GM18505 (cell line): ENCODE data around the gene ADAMTSL5.
"Not testable (repeated sequence)": the region's sequence is repeated elsewhere in the genome, so short reads cannot be mapped to it uniquely, and the experiment has no call there.

Experiments used
- ATAC-seq: cut with Tn5 transposase; IDR thresholded peaks from one replicate; pipeline ENCODE4 v1.9.1; 2021; ENCODE audit not compliant: unreplicated experiment
- POLR2A ChIP-seq: IDR thresholded peaks from 4 replicates; pipeline ENCODE4 v1.6.1; 2011; ENCODE audit warnings: borderline replicate concordance; ENCODE audit not compliant: insufficient read depth, insufficient read length; ENCODE audit errors: extremely low read depth

ADAMTSL5 gene, protein sequence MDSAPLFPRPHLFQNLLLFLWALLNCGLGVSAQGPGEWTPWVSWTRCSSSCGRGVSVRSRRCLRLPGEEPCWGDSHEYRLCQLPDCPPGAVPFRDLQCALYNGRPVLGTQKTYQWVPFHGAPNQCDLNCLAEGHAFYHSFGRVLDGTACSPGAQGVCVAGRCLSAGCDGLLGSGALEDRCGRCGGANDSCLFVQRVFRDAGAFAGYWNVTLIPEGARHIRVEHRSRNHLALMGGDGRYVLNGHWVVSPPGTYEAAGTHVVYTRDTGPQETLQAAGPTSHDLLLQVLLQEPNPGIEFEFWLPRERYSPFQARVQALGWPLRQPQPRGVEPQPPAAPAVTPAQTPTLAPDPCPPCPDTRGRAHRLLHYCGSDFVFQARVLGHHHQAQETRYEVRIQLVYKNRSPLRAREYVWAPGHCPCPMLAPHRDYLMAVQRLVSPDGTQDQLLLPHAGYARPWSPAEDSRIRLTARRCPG

DNA sequence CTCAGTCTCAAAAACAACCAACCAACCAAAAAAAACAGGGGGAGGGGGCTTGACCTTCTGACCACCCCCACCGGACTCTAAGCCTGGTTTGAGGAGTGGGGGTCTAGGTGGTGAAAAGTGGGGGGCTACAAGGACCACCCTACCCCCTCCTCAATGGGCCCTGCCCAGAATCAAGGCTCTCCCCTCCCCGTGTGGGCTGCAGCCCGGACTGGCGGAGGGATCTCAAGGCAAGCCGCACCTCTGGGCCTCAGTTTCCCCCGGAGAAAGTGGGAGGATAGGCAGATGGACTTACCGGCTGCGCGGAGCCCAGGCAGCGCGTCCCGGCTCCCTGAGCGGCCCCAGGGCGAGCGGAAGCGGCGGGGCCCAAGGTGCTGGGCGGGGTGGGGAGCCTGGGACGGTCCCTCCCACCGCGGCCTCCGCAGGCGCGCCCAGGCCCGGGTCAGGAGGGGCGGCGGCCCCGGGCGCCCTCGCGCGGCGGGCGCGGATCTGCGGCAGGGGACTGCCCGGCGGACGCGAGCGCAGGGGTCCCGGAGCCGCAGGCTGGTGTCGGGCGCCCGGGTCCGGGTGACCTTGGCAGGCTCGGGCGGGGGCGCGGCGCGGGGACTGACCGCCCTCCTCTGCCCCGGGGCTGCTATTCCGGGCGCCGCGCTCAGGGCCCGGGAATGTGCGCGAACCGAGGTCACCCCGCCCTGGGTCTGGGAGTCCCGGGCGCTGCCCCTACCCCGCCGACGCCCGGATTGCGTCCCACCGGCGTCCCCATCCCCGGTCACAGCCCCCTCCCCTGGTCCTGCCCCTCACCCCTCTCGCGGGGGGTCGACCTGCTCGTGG is at the start of gene ADAMTSL5:
ADAMTSL5 (minus strand) TSS at position 349 of the 828 bp plus-strand sequence. CDS start 2,076 bp downstream, outside the sequence.
- TF ChIP-seq POLR2A: peak; percentile 42
- no peak for ATAC-seq

DNA sequence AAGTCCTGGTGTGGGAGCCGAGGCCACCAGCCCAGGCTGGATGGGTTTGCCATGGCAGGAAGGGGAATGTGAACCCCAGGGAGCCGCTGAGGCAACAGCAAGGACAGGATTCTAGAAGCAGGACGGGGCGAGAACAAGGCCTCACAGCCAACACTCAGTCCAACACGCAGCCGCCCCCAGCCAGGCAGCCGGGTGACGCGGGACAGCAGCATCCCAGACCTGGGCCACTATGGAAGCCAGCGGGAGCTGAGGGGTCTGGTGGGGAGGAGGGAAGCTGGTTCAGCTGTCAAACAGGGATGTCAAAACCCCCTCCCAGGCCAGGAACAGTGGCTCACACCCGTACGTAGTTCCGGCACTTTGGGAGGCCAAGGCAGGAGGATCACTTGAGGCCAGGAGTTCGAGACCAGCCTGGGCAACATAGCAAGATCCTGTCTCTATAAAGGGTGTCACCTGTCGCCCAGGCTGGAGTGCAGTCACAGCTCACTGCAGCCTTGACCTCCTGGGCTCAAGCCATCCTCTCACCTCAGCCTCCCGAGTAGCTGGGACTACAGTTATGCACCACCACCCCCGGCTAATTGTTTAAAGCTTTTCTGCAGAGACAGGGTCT is 48.5 kb upstream of the ADAMTSL5 start:
- TF ChIP-seq POLR2A: no peak
- ATAC-seq: no peak

DNA sequence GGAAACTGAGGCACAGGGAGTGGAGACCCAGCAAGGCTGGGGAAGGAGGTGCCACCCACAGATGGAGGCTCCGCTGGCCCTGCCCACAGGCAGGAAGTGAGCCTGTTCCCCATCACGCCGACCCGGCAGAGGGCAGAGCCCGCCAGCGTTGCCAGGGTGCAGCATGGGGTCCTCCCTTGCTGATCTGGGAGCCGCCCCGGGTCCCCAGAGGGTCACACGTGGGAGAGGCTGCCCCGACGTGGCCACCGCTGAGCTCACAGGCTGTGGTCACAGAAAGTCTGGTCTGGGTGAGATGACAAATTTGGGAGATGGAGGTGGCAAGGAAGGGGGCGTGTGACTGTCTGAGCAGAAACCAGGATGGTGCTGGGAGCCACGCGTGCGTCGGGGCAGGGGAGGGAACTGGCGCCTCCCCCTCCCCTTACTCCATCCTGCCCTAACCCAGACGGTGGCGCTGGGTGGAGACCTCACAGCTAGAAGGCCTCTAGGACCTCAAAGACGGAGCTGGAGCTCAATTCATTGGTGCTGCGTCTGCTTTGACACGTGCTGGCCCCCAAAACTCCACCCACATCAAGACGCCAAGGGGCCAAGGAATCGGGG is 47.6 kb upstream of the ADAMTSL5 start:
- no peak for ATAC-seq
- no peak for TF ChIP-seq POLR2A

DNA sequence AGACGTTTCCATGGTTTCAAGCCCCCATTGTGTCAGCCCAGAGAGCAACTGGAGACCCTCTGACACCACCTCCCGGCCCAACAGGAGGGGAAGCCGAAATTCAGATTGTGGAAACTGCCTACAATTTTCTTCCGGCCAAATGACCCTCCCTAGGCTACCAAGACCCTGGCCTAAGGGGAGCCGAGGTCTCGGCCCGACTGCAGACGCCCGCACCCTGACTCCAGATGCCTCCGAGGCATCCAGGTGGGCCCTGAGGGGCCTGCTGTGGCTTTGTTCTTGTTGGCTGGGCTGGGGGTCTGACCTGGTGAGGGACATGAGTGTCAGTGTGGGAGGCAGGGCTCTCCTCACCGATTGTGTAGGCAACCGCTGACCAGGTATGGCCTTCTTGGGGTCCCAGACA is 45.7 kb upstream of the ADAMTSL5 start:
- no peak for TF ChIP-seq POLR2A
- no peak for ATAC-seq

DNA sequence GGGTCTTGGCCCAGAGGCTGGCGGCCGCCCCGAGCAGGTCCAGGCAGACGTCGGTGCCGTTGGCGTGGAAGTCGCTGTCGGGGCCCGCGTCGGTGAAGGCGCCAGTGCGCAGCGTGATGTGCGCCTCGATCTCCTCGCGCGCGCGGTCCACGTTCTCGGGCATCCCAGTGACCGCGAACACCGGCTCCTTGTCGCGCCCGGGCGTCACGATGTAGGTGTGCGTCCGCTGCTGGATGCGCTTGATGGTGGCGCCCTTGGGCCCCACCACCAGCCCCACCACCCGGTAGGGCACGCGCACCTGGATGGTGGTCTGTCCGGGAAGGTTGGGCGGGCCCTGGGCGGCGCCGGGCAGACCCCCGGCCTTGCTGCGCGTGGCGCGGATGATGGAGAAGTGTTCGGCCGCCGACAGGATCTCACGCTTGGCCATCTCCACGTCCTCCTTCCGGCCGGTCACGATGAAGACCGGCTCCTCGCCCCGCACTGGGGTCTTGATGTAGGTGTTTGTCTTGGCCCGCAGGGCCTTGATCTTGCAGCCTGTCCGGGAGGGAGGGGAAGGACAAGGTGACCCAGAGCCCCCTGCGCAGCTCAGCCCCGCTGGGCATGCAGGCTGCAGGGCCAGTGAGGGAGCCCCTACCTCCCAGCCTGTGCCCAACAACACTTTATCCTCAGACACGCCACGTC is 43.7 kb upstream of the ADAMTSL5 start:
- ATAC-seq: no peak
- TF ChIP-seq POLR2A: no peak

DNA sequence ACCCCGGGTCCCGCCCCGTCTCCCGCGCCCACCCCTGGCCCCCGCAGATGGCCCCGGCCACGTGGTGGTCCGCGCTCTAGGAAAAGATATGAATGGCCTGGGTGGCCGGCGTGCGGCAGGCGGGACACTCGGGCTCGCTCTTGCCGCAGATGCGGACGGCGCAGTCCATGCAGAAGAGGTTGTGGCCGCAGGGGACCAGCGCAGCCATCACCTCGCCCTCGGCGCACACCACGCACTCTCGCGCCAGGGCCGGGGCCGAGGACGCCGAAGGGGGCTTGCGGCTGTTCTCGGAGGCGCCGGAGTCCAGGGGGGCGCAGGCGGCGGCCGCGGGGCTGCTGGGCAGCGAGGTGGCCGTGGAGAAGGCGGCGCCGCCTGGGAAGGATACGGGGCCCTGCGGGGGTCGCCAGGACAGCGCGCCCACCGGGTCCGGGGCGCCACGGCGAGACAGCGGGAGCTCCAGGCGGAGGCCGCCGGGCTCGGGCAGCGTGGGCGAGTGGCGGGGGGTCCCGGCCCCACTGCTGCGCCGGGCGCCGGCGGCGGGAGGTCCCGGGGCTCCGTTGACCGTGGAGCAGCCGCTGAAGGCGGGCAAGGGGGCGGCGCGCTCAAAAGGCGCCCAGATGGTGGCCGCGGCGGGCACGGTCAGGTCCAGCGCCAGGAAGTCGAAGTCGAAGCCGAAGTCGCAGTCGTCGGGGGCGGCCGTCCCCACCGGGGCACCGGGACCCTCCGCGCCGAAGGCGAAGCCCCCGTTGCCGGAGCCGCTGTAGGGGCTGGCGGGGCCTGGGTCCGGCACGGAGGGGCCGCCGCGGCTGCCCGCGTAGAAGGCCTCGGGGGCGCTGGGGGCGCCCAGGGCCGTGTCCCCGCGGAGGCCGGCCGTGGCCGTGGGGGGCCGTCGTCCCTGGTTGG is 42.9 kb upstream of the ADAMTSL5 start:
- TF ChIP-seq POLR2A: no peak
- ATAC-seq: no peak

DNA sequence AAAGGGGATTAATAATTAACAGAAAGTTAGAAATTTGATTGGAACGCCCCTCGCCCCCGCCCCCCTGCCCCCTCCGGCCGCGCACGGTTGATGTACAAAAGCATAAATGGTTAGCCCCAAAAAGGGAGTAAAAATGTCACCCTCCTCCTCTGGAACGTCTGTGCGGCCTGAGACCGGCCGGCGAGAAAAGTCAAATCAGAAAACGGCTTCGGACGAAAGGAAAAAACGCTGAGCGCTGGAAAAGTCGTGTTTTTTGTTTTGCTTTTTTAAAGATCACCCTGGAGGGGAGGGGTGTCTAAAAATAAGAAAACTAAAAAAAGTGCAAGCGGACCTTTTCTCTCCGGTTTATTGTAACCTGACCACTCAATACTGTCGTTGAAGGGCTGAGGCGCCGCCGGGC is 42.1 kb upstream of the ADAMTSL5 start:
- no peak for TF ChIP-seq POLR2A
- ATAC-seq: no peak

DNA sequence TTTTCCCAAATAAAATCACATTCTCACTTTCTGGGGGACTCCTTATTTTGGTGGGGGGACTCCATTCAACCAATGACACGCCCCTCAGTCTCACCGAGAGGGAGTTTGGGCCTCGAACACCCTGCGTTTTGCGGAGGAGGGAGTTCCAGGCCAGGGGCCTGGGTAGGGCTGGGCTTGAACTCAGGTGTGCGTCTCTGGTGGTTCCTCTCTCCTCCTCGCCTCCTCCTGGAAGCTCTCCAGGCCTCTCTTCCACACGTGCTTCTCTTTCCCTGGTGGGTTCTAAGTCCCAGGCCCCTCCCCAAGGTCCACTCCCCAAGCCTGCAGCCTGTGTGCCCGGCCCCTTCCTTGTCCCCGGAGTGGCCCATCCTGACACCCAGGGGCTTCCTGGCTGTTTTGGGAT is 40.6 kb upstream of the ADAMTSL5 start:
- TF ChIP-seq POLR2A: no peak
- no peak for ATAC-seq

DNA sequence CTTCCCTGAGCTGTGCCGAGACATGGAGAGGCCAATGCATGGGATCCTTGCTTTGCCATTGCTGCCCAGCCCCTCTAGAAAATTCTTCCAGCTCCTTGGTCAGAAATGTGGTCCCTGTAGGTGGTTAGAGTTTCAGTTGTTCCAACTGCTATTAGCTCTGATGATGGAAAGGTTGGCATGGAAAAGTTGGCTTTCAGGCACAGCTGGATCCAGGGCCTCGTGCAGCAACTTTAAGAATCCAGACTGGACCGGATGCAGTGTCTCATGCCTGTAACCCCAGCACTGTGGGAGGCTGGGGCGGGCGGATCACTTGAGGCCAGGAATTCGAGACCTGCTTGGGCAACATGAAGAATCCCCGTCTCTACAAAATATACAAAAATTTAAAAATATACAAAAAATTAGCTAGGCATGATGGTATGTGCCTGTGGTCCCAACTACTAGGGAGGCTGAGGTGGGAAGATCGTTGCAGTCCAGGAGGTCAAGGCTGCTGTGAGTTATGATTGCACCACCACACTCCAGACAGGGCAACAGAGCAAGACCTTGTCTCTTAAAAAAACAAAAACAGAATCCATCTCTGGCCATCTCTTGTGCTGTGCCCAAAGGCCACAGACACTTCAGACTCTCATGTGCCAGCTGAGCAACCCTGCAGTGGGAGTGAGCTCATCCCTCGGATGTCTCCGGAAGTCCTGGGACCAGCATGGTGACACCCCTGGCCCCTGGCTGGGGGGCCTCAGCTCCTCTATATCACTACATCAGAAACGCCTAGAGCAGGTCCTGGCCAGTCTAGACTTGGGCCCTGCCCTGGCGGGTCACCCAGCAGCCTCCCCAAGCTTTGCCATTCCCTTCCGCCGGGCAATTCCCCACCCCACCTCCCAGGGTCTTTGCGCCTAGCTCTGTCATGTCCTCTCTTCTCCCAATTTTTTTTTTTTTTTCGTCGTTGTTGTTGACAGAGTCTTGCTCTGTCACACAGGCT is 38.5 kb upstream of the ADAMTSL5 start:
- no peak for ATAC-seq
- TF ChIP-seq POLR2A: no peak

DNA sequence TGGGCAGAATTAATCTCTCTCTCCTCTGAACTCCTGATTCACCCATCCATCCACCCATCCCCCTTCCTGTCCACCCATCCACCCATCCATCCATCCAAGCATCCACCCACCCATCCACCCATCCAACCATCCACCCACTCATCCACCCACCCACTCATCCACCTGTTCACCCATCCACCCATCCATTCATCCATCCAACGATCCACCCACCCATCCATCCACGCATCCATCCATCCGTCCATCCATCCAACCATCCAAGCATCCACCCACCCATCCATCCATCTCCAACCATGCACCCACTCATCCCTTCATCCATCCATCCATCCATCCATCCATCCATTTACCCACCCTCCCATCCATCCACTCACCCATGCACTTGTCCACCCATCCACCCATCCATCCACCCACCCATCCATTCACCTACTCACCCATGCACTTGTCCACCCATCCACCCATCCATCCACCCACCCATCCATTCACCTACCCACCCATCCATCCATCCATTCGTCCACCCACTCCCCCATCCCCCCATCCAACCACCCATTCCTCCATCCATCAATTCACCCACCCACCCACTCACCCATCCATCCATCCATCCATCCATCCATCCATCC is 36.6 kb upstream of the ADAMTSL5 start:
- ATAC-seq: no peak
- no peak for TF ChIP-seq POLR2A

DNA sequence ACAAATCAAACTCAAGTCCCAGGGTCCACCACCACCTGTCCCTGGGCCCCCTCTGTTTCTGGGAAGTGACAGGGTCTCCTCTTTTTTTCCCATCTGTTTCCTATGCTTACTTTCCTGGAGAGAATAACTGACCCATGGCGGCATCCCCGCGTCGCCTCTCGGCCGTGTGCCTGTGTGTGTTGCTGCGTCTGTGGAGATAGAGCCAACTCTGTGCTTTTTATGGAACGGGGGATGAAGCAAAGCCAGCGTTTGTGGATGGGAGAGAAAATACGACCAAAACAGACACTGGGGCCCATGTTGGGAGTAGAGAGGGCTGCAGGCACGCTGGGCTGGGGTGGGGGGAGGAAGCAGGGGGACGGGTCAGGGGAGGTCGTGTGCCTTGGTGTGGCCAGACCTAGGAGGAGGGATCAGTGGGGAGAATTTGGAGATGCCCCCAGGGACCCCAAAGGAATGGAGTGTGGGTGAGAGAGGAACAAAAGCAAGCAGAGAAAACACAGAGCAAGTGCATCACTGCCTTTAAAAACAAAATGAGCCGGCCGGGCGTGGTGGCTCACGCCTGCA is 27.6 kb upstream of the ADAMTSL5 start:
- TF ChIP-seq POLR2A: no peak

DNA sequence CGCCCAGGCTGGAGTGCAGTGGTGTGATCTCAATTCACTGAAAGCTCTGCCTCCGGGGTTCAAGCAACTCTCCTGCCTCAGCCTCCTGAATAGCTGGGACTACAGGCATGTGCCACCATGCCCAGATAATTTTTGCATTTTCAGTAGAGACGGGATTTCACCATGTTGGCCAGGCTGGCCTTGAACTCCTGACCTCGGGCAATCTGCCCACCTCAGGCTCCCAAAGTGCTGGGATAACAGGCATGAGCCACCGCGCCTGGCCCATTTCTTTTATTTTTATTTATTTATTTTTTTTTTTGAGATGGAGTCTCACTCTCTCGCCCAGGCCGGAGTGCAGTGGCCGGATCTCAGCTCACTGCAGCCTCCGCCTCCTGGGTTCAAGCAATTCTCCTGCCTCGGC is 26.9 kb upstream of the ADAMTSL5 start:
- not testable (repeated sequence) for ATAC-seq

More for the DNA sequence above, 27.6 kb upstream of the ADAMTSL5 start:
- ATAC-seq: no peak
